ENCODE measurements around the gene PORCN. TPM values are rescaled to one million over a fixed set of nuclear protein-coding genes. Genes with fewer than 3 reads are reported as not detected.

The PORCN gene
- total and polyA plus RNA-seq, 2 donors (not counting 3 experiments of a cell fraction or from before 2014, with no cell fraction given), result 7.6 to 21.0 TPM

- Histone ChIP-seq H3K79me2 (ENCODE audit: control insufficient read depth, insufficient read depth, low read length) (peaks cover 32% of the 10 kb centered on the region), H3K9me1 (replicated peaks; ENCODE audit: control insufficient read depth, extremely low read depth, insufficient read depth, low read length) (no peaks in the 10 kb centered on the region), H2AFZ (ENCODE audit: low read depth, low read length) (no peak overlapping the region), H3K4me1 (ENCODE audit: control insufficient read depth, extremely low read depth, insufficient read depth, low read length) (peaks cover 4% of the 10 kb centered on the region), H3K4me3 (replicated peaks in 1 of 3; ENCODE audit: insufficient read depth in 1 of 3, low read depth in 1 of 3, low read length in 3 of 3) (no peak overlapping the region), H4K20me1 (replicated peaks; ENCODE audit: control insufficient read depth, extremely low read depth, insufficient read depth, low read length) (no peaks in the 10 kb centered on the region), H3K9ac (replicated peaks; ENCODE audit: extremely low read depth, insufficient read depth, low read length) (no peak overlapping the region), H3K36me3 (ENCODE audit: control insufficient read depth in 2 of 2, extremely low read depth in 1 of 2, insufficient read depth in 2 of 2, low read length in 2 of 2) (peaks cover 0 to 9% of the 10 kb centered on the region in 2 experiments), H3K4me2 (ENCODE audit: insufficient read depth, low read length) (no peak overlapping the region), H3K27me3 (ENCODE audit: control insufficient read depth in 2 of 2, insufficient read depth in 2 of 2, low read length in 2 of 2) (no peaks in the 10 kb centered on the region), H3K27ac (ENCODE audit: insufficient read depth, low read depth, low read length) (no peak overlapping the region), H3K9me3 (replicated peaks; ENCODE audit: control insufficient read depth, insufficient read depth, low read length) (no peaks in the 10 kb centered on the region)
- FAIRE-seq, result no peak
- no peak for TF ChIP-seq EZH2 (IDR thresholded peaks at IDR 0.05; ENCODE audit: borderline replicate concordance, low read depth, low read length, severe bottlenecking)
- no peak for TF ChIP-seq FOS (IDR thresholded peaks at IDR 0.05; ENCODE audit: borderline replicate concordance, insufficient read depth, low read length)
- no peak for TF ChIP-seq JUN (IDR thresholded peaks at IDR 0.05; ENCODE audit: borderline replicate concordance, insufficient read depth, insufficient read length, low read depth)
- no peak for TF ChIP-seq MAX (IDR thresholded peaks at IDR 0.05; ENCODE audit: insufficient read depth, insufficient read length)
- no peak for TF ChIP-seq POLR2AphosphoS5 (IDR thresholded peaks at IDR 0.05; ENCODE audit: insufficient read depth, low read depth, low read length)
- no peak for TF ChIP-seq MYC (IDR thresholded peaks at IDR 0.05; ENCODE audit: low read depth, low read length)
- no peak for TF ChIP-seq POLR2A (IDR thresholded peaks at IDR 0.05; ENCODE audit: low read depth, low read length)
- TF ChIP-seq, protein P1, sequence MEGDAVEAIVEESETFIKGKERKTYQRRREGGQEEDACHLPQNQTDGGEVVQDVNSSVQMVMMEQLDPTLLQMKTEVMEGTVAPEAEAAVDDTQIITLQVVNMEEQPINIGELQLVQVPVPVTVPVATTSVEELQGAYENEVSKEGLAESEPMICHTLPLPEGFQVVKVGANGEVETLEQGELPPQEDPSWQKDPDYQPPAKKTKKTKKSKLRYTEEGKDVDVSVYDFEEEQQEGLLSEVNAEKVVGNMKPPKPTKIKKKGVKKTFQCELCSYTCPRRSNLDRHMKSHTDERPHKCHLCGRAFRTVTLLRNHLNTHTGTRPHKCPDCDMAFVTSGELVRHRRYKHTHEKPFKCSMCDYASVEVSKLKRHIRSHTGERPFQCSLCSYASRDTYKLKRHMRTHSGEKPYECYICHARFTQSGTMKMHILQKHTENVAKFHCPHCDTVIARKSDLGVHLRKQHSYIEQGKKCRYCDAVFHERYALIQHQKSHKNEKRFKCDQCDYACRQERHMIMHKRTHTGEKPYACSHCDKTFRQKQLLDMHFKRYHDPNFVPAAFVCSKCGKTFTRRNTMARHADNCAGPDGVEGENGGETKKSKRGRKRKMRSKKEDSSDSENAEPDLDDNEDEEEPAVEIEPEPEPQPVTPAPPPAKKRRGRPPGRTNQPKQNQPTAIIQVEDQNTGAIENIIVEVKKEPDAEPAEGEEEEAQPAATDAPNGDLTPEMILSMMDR (IDR thresholded peaks at IDR 0.05; ENCODE audit: extremely low read depth in 1 of 2, insufficient read depth in 1 of 2, low read depth in 1 of 2, low read length in 2 of 2), result no peak
- no peak for TF ChIP-seq GATA2 (IDR thresholded peaks at IDR 0.05; ENCODE audit: insufficient read depth, insufficient read length, low read depth, low read length)
- intact Hi-C loops (cut with micrococcal nuclease), result no loop called here
- DNase-seq (ENCODE audit: low read depth, low spot score), result no peak
- POLR2A ChIA-PET, result no interaction called here
- dilution Hi-C loops (cut with MboI; ENCODE audit: extremely low pct_ligation_motif_present, low sequenced_read_pairs), result no loop called here
- no TSS peak for BruUV-seq (replicated peaks)
- CTCF ChIA-PET, result no interaction called here
These were observed 28.2 kb upstream of the PORCN start for GRCh38 chrX:48480583-48480982.
